Activated CD8-positive, alpha-beta memory T cell treated with anti-CD3 and anti-CD28 coated beads for 48 hours (primary cell): ENCODE data around the gene MRM1.

Source experiments
- DNase-seq, 3 experiments: peaks; one replicate each; pipeline ENCODE4 v3.0.0-alpha.2; 2020; ENCODE audit warnings: low read depth in 2 of 3, low spot score in 2 of 3

The MRM1 gene

DNA sequence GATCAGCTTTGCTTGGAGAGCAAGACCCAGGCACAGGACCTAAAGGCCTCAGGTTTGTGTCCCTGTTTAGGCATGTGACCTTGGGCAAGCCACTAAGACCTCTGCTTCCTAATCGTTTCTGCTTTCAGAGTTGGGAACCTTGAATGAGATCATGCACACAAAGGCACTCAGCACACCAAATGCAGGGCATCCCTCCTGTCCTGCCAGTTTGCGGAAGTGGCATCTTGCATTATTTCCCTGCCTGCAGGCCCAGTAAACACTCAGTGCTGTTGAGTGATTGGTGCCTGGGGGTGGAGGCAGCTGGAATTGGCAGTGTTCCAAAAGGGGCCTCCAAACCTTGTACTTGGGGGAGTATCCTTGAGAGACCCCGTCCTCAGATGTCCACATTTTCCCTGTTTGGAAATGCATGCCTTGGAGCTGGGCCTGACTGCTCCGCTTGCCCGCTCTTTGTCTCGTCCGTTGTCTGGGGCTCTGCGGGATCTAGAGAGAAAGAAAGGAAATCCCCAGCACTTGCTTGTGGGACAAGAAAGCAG is 28.7 kb downstream of the MRM1 start:
- no peak for DNase-seq

DNA sequence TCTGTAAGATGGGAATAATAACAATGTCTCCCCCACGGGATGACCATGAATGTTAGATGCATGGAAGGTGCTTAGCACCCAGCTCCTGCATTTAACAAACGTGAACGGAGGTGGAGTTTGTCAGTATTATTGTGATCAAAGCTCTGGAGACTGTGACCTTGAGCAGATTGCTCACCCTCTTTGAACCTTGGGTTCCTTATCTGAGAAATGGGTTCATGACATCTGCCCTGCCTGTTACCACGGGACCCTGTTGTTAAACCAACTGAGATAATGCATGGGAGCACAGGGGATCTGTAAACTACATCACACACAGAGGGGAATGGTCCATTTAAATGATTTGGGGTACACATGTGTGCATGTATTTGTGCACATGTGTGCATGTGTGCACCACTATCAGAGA is 29.6 kb downstream of the MRM1 start:
- DNase-seq, result no peak

DNA sequence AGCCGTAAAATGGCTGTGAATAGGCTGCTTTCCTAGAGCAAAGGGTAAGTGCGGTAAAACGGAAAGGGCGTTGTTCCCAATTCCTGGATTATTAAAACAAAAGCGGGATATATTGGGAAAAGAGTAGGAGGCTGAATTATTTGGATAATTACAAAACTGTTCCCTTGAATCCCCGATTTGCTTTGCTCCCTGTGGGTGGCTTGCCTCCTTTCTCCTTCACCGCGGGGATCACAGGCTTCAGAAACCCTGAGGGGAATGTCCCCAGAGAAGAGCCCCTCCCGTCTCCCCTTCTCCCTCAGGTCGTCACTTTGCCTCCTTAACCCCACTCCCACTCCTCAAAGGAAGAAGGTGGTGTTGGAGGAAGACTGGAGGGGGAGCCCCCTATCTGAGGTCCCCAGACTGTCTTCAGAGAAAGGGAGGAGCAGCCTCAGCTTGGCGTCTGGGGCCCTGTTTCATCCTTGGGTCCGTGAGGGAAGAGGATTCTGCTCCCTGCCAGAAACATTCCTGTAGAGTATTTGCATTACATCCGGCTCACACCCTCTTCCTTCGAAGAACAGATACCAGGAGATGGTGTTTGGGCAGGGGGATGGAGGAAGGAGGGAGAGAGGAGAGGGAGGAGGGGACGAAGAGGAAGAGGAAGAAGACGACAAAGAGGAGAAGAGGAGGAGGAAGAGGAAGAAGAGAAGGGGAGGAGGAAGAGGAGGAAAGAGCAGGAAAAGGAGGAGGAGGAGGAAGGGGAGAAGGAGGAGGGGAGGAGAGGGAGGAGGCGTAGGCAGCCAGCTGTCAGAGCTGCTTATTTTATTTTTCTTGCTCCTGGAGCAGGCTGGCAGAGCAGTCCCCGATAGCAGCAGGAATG is 31.8 kb downstream of the MRM1 start:
- DNase-seq, result no peak

DNA sequence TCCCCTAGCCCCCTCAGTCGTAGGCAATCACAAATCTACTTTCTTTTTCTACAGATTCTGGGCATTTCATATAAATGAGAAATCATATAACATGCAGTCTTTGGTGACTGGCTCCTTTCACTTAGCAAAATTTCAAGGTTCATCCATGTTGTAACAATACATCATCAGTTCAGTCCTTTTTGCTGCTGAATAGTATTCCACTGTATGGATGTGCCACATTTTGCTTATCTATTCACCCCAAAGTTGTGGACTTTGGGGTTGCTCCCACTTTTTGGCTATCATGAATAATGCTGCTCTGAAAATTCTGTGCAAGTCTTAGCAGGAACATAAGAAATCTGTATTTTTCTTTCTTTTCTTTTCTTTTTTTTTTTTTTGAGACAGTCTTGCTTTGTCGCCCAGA is 39.0 kb downstream of the MRM1 start:
- no peak for DNase-seq

DNA sequence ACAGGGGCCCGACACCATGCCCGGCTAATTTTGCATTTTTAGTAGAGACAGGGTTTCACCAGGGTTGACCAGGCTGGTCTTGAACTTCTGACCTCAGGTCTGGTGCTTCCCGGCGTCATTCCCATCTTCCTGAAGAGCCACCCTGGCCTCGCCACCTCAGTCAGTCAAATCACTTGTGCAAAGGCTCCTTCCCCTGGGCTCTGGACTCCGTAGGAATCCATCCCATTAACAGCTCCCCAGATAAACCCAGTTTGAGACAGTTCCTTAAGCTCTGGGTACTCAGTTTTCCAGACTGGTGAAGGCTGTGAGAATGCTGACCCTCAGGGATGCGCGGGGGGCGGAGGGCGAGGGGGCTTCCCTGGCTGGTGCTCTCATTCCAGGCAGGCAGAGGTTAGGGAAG is 39.5 kb downstream of the MRM1 start:
- DNase-seq, result no peak

DNA sequence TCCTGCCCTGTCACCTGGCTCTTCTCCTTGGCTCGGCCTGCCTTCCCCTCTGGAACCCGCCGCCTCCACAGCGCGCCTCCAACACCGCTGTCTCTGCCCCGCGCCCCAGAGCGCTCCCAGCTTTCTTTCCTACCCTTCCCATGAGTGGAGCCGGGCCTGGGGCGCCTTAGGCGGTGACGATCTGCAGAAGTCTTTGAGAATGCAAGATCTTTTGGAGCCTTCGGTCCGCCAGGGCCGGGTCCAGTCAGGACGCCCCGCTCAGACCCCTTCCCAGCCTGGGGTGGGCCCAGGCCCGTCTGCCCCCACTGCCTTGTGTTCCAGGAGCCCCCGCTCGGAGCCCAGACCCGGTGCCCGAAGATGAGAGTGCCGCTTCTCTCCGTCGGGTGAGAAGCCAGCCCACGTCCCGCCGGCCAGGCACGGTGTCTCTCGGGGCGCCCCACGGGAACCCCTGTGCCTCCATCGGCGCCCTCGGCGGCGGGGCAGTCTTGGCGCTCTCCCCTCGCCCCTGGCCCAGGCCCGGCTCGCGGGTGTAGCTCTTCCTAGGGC is 40.0 kb downstream of the MRM1 start:
- no peak for DNase-seq

DNA sequence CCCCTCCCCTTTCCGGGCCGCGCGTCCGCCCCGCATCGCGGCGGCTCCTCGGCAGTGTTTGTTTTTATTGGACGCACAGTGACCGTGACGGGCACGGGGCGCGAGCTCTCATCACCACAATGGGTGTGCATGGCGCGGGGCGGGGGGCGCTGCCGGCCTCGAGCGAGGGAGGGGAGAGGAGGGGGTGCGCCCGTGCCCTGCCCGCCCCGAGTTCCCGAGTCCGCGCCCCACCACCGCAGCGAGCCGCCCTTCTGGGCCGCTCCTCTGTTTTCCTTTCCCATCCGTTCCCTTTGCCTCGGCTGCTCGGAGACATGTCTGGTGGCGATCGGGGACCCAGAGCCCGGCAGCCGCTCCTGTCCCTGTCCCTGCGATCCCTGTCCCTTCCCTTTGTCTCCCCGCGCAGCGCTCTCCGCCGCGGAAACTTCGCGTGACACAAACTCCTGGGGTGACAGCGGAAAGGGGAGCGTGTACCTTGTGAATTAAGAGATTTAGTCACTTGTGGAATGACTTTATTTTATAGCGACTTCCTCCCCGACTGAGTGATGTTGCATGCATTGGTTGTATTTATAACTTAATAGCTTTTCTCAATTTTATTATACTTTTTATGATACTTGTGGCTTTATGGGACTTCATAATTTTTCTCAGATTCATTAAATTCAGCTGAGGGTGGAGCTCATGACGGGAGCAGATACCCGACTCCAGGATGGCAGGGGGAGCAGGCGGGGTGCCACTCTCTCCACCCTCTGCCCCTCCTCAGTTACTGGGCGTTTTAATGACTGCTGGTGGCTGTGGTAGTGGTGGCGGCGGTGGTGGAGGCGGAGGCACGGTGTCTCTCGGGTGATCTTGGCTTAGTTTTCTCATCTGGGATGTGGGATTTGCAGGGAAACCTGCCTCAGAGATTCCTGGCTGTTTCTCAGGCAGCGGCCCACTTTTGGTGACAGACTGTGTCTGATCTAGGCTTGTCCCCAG is 40.8 kb downstream of the MRM1 start:
- no peak for DNase-seq

DNA sequence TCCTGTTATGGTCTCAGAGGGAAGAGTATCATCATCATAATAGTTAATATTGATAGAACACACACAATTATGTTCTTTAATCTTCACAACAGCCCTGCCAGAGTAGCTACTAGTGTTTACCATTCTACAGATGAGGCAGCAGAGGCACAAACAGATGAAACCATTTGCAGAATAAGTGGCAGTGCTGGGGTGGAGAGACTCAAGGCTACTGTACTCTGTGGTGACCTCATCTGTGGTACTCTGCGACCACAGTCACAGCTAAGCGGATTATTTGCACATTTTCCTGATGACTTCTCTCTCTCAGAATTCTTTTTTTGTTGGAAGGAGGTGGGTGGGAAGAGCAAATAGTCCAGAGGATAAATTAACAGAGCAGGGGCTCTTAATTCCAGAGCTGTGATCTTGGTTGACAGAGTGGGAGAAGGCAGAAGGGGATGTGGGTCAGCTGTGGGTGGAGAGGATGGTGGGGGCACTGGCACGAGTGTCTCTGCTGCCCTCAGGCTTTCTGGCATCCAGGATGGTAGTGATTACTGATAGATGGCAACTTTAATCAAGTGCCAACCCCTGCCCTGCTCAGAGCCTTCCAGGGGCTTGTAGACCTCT is 41.8 kb downstream of the MRM1 start:
- DNase-seq, result no peak

DNA sequence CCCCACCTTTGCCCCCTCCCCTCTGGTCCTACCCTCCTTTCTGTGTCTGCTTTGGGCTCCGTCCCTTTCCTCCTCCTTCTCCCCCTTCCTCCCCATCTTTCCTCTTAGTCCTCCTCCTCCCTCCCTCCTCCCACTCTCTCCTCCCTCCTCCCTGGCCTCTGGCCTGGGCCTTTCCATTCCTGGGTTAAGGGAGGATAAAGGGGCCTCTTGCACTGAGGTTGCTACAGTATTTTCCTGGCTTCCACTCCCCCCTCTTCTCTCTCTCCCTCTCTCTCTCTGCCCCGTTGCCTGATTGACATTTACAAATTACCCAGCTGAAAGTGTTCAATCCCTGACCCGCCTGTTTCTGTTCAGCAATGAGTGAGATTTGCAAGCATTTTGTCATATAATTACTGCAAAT is 44.0 kb downstream of the MRM1 start:
- DNase-seq, result no peak

DNA sequence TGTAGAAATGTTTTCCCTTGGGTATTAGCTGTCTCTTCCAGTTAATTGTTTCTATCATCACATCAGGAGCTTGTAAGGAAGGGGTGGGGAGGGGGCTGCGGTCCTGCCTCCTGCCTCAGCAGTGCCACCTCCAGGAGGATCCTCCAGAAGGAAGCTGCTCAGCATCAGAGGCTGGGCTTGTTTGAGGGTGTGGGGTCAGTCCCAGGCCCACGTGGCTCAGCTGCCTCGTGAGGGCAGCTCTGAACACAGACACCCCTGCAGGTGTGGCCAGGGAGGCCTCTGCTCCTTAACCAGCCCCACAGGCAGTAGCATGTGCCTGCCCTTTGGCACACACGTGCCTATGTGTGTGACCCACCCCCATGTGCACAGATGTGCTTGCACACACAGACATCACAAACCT is 46.3 kb downstream of the MRM1 start:
- no peak for DNase-seq

DNA sequence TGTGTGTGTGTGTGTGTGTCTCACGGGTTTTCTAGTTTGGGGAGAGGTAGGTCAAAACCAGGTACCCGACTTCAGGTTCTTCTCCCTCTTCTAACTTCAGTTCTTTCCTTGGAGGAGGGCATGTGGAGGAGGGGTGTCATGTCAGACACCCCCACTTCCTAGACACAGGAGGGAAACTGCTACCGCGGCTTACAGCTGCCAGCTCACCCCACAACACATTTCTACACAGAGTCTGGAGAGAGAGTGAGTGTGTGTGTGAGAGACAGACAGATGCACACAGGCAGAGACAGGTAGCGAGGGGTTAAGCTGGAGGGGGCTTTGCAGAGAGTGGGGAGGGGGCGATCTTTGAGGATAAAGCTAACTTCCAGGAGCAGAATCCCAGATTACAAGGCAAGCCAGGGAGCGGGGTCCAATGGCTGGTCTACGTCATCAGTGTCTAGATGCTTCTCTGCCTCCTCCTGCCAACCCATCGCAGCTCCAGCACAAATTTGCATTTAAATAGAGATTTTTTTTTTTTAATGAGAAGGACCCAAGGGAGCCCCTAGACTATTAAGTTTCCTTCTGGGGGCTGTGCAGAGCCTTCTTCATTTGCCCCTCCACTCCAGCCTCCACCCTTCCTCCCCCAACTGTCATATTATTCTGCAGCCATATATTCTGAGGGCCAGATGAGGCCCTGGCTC is 48.9 kb downstream of the MRM1 start:
- no peak for DNase-seq

DNA sequence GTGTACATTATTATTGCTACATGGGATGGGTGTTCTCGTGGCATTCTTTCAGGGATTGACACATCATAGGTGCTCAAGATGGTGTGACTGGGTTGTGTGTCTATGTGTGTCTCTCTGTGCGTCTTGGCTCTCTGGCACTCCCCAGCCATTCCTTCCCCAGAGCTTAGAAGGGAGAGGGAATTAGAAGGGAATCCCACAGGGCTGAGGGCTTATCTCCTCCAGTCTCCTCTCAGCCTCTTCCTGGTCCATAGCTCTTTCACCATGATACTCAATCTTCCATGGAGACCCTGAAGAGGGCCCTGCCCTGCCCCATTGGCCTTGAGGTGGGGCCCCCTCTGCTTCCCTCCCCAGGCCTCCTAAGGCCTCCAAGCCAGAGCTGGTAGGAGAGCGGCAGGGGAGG is 52.0 kb downstream of the MRM1 start:
- DNase-seq, result no peak

DNA sequence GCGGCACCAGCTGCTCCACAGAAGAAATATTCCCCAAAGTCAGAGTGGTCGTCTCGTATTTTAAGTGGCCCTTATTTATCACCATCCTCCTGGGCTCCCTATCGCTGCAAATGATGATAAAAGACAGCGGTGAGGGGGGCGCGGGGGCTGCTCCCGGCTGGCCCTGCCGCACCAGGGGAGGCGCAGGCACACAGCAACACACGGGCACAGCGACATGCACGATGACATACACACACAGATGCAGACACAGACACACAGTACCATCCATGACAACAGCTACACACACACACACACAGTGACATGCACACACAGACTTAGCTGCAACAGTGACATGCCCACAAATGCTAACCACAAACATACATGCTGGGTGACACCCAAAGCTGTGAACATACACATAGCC is 52.5 kb downstream of the MRM1 start:
- no peak for DNase-seq

DNA sequence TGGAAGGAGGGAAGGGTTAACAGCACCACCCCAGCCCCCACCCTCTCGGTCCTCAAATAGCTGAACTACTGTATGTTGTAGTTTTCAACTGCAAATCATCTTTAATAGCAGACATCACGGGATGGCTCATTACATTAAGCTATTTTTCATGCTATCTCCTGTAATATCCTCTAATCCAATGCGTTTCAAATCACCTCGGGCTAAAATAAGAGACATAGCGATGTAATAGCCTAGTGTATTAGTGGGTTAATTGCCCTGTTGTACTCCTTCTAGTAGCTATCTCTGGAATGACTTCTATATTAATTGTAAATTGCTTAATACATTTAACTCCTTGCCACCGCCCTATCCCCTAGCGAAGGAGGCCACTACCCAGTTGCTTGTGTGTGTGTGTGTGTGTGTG is 54.3 kb downstream of the MRM1 start:
- DNase-seq, result no peak

DNA sequence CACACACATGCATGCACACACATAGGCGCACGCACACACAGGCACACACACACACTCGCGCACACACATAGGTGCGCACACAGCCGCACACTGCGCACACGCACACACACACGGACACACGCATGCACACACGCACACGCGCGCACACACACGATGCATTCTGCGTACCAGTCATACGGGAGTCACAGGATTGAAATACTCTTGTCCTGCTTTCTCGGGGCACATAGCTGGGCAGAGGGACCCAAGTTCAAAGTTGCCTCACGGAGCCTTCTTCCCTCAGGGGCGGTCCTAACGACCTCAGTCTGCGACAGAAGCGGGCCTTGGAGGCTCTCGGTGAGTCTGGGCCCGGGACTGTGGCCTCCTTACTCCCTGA is 56.0 kb downstream of the MRM1 start:
- DNase-seq, result no peak

DNA sequence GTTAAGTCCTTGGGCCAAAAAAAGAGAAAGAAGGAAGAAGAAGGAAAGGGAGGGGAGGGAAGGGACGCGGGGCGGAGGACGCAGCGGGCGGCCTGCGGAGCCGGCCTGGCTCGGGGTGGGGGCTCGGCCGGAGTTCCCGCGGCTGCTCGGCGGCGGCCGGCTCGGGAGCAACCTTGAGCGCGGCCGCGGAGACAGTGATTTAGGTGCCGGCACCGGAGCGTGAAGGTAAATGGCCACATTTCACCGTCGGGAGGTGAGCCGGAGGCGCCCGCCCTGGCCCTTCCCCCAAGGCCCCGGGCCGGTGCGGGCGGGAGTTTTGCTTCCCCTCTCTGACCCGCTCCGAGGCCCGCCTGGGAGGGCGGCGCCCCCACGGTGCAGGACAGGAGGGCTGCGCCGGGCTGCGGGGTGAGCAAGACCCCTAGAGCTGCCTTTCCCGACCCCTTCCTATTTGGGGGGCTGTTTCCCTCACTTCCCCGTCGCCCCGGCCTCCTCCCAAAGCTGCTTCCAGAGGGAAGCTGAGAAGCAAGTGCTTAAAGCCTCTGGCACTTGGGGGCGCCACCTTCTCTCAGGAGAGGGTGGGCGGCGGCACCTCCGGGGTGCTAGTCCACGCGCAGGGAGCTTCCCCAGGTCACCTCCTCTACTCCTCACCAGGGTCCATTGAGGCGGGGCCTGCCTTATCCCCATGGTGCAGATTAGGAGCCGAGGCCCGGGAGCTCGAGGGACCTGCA is 56.5 kb downstream of the MRM1 start:
- DNase-seq, result no peak
